Mesenchymal stem cell (in vitro differentiated cells and primary cell): Measurements from ENCODE around the gene HPS5. TPM values are rescaled to one million over a fixed set of nuclear protein-coding genes. Genes with fewer than 3 reads are reported as not detected.

Experiments used
- DNase-seq: peaks from one replicate; pipeline ENCODE4 v3.0.0-alpha.2; 2013
- H2AFZ ChIP-seq: one replicate; pipeline ENCODE4 v1.6.1; 2013; ENCODE audit warnings: low read depth, mild to moderate bottlenecking, control low read depth, inconsistent platforms, low read length, moderate library complexity
- H2AK5ac ChIP-seq: 2 replicates; pipeline ENCODE4 v1.6.1; 2013; ENCODE audit warnings: low read length, moderate library complexity, mild to moderate bottlenecking, inconsistent platforms; ENCODE audit not compliant: severe bottlenecking
- H2BK120ac ChIP-seq: one replicate; pipeline ENCODE4 v1.6.1; 2013; ENCODE audit warnings: low read depth, mild to moderate bottlenecking, inconsistent platforms, low read length, moderate library complexity
- H2BK12ac ChIP-seq, 2 experiments: one replicate each; pipeline ENCODE4 v1.6.1; 2013; ENCODE audit warnings: inconsistent platforms in 2 of 2, low read length in 2 of 2, mild to moderate bottlenecking in 2 of 2, moderate library complexity in 2 of 2, control low read depth in 1 of 2
- H2BK15ac ChIP-seq: one replicate; pipeline ENCODE4 v1.6.1; 2013; ENCODE audit warnings: mild to moderate bottlenecking, low read depth, inconsistent platforms; ENCODE audit not compliant: poor library complexity, severe bottlenecking
- H2BK5ac ChIP-seq: 2 replicates; pipeline ENCODE4 v1.6.1; 2013; ENCODE audit warnings: low read depth, mild to moderate bottlenecking, low read length, control low read depth, inconsistent platforms; ENCODE audit not compliant: poor library complexity, severe bottlenecking
- H3K14ac ChIP-seq, 2 experiments: one replicate each; pipeline ENCODE4 v1.6.1; 2013; ENCODE audit warnings: inconsistent platforms in 2 of 2, low read length in 2 of 2, control low read depth in 1 of 2, mild to moderate bottlenecking in 1 of 2, moderate library complexity in 1 of 2
- H3K18ac ChIP-seq, 2 experiments: one replicate each; pipeline ENCODE4 v1.6.1; 2013; ENCODE audit warnings: inconsistent platforms in 2 of 2, low read length in 2 of 2, control low read depth in 1 of 2, low read depth in 1 of 2, mild to moderate bottlenecking in 1 of 2
- H3K23ac ChIP-seq, 2 experiments: one replicate each; pipeline ENCODE4 v1.6.1; 2013; ENCODE audit warnings: inconsistent platforms in 2 of 2, low read length in 2 of 2, mild to moderate bottlenecking in 2 of 2, moderate library complexity in 2 of 2, control low read depth in 1 of 2
- H3K27ac ChIP-seq: 2 replicates; pipeline ENCODE4 v1.5.1; 2013; ENCODE audit warnings: mild to moderate bottlenecking, moderate library complexity, low read length, control low read depth, inconsistent platforms; ENCODE audit not compliant: poor library complexity, severe bottlenecking
- H3K27me3 ChIP-seq, 2 experiments: 2 replicates each; pipeline versions ENCODE4 v1.6.1 to v1.7.0; 2013; ENCODE audit warnings: low read length in 2 of 2, mild to moderate bottlenecking in 2 of 2, moderate library complexity in 2 of 2, control low read depth in 1 of 2, inconsistent platforms in 1 of 2; ENCODE audit not compliant: control insufficient read depth in 1 of 2, insufficient read depth in 1 of 2
- H3K36me3 ChIP-seq, 2 experiments: 2 replicates each; pipeline versions ENCODE4 v1.6.1 to v1.7.0; 2013; ENCODE audit warnings: low read length in 2 of 2, control low read depth in 1 of 2, inconsistent platforms in 1 of 2, low read depth in 1 of 2, mild to moderate bottlenecking in 1 of 2; ENCODE audit not compliant: insufficient read depth in 2 of 2, control insufficient read depth in 1 of 2
- H3K4ac ChIP-seq, 2 experiments: one replicate each; pipeline ENCODE4 v1.6.1; 2013; ENCODE audit warnings: inconsistent platforms in 2 of 2, low read length in 2 of 2, mild to moderate bottlenecking in 2 of 2, moderate library complexity in 2 of 2, control low read depth in 1 of 2, low read depth in 1 of 2
- H3K4me1 ChIP-seq: 2 replicates; pipeline ENCODE4 v1.6.1; 2013; ENCODE audit warnings: low read depth, low read length, control low read depth; ENCODE audit not compliant: control insufficient read depth, insufficient read depth
- H3K4me2 ChIP-seq: 2 replicates; pipeline ENCODE4 v1.6.1; 2013; ENCODE audit warnings: low read length, mild to moderate bottlenecking, inconsistent platforms; ENCODE audit not compliant: poor library complexity, severe bottlenecking
- H3K4me3 ChIP-seq, 2 experiments: 2 replicates each; pipeline versions ENCODE4 v1.5.1 to v1.7.0; 2013; ENCODE audit warnings: low read length in 2 of 2, mild to moderate bottlenecking in 2 of 2, control low read depth in 1 of 2, low read depth in 1 of 2; ENCODE audit not compliant: insufficient read depth in 1 of 2
- H3K79me1 ChIP-seq: replicated peaks from 2 replicates; pipeline ENCODE4 v1.6.1; 2013; ENCODE audit warnings: mild to moderate bottlenecking, control low read depth, low read length, inconsistent platforms; ENCODE audit not compliant: poor library complexity, severe bottlenecking
- H3K9ac ChIP-seq: 2 replicates; pipeline ENCODE4 v1.7.0; 2013; ENCODE audit warnings: mild to moderate bottlenecking, low read length, moderate library complexity
- H3K9me3 ChIP-seq: 2 replicates; pipeline ENCODE4 v1.7.0; 2013; ENCODE audit warnings: mild to moderate bottlenecking, low read length; ENCODE audit not compliant: control insufficient read depth
- H4K8ac ChIP-seq: one replicate; pipeline ENCODE4 v1.6.1; 2013; ENCODE audit warnings: inconsistent platforms, mild to moderate bottlenecking, low read length, moderate library complexity
- H4K91ac ChIP-seq: one replicate; pipeline ENCODE4 v1.6.1; 2013; ENCODE audit warnings: mild to moderate bottlenecking, low read length, inconsistent platforms
- WGBS: methylation state at CpG from one replicate; pipeline ENCODE4 v1.1.7; 2013; ENCODE audit warnings: mixed read lengths; 5-methylcytosine and 5-hydroxymethylcytosine counted together
- small RNA-seq: library from polyadenylated mRNA; stranded (forward); fragments of <200 nt; extraction: miRNeasy Mini kit (QIAGEN cat#:217004); gene quantifications from one replicate; pipeline ENCODE3, GENCODE V24; 2013; ENCODE audit warnings: low read depth

HPS5 gene

DNA sequence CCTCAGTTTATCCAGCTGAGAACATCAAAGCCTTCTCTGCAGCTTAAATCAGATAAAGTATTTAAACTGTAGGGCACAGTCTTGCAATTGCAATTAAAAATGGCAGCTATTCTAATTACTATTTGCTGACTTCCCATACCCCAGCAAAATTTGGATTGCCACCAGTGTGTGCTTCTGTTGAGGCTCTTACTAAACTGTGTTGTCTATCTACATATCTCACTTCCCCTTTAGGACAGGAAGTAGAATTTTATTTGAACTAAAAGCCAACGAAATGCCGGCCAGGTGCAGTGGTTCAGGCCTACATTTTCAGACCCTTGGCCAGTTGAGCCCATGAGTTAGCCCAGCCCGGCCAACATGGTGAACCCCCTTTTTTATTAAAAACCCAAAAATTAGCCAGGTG, 92.4 kb downstream of the HPS5 start:
- Histone ChIP-seq H2BK15ac (no peak overlapping the region), H4K8ac (no peak overlapping the region), H3K9ac (no peak overlapping the region), H3K23ac (no peak overlapping the region), H2BK5ac (no peak overlapping the region), H3K4ac (no peak overlapping the region), H2AFZ (no peak overlapping the region), H3K27me3 (peaks cover 3 to 22% of the 10 kb centered on the region in 2 experiments), H3K4me1 (no peaks in the 10 kb centered on the region), H3K79me1 (no peaks in the 10 kb centered on the region), H3K14ac (no peak overlapping the region), H3K18ac (no peak overlapping the region), H3K4me2 (no peak overlapping the region), H3K9me3 (no peaks in the 10 kb centered on the region), H2BK120ac (no peak overlapping the region), H3K36me3 (no peaks in the 10 kb centered on the region), H3K27ac (no peak overlapping the region), H2AK5ac (no peak overlapping the region), H3K4me3 (no peak overlapping the region), H2BK12ac (no peak overlapping the region), H4K91ac (no peak overlapping the region)
- WGBS, result 100% methylated on average over 1 of the region's 3 CpGs
- DNase-seq, result no peak

Small RNAs within 50 kb of the gene (small RNA-seq; reads per million reads assigned to genes)
- gene RNA5SP333, result not detected
- not detected for gene RNA5SP334
